ENCODE data around the gene GALNT10.

- TF ChIP-seq CTCF (IDR thresholded peaks at IDR 0.05) (no peak), ZFX (IDR thresholded peaks at IDR 0.05; ENCODE audit: borderline replicate concordance) (no peak)
These were observed 198.3 kb downstream of the GALNT10 start for GRCh38 chr5:154388842-154389241.
